Right lobe of liver (tissue), 6 donors: ENCODE measurements around the gene WDR1. TPM values are rescaled to one million over a fixed set of nuclear protein-coding genes. Genes with fewer than 3 reads are reported as not detected.

Experiments used
- ATAC-seq, 4 donors: fragments of 200-7000 bp; cut with Tn5 transposase; one replicate each; pipeline ENCODE4 v1.9.1; 2020; ENCODE audit warnings: mild to moderate bottlenecking in 4 of 4, moderate library complexity in 4 of 4
- DNase-seq, 3 donors: peaks; one replicate each; pipeline ENCODE4 v3.0.0-alpha.2; 2020
- H3K27ac ChIP-seq, 3 donors: fragments of 200-600 bp; one replicate each; pipeline ENCODE4 v1.8.0; 2022
- H3K27me3 ChIP-seq, 2 donors: fragments of 200-600 bp; one replicate each; pipeline ENCODE4 v1.8.0; 2022
- H3K36me3 ChIP-seq, 4 donors: fragments of 200-600 bp; sonication (generic) in 1 of 4; one replicate each; pipeline versions ENCODE4 v1.5.1 to v1.8.0; 2017 to 2022; ENCODE audit warnings: control low read depth in 1 of 4
- H3K4me1 ChIP-seq, 4 donors: fragments of 200-600 bp; sonication (generic) in 1 of 4; one replicate each; pipeline versions ENCODE4 v1.5.1 to v1.8.0; 2017 to 2022; ENCODE audit warnings: control low read depth in 1 of 4
- H3K4me3 ChIP-seq, 3 donors: fragments of 200-600 bp; one replicate each; pipeline ENCODE4 v1.8.0; 2022
- H3K9me3 ChIP-seq, 4 donors: fragments of 200-600 bp; sonication (generic) in 1 of 4; one replicate each; pipeline versions ENCODE4 v1.5.1 to v1.8.0; 2017 to 2022; ENCODE audit warnings: control low read depth in 1 of 4
- POLR2A ChIP-seq: fragments of 450-650 bp; IDR thresholded peaks from one replicate; pipeline ENCODE4 v1.6.1; 2017; ENCODE audit warnings: antibody characterized with exemption, mild to moderate bottlenecking
- WGBS: methylation state at CpG from one replicate; pipeline ENCODE4 v1.1.6; 2018; ENCODE audit warnings: low coverage, low lambda C conversion rate; ENCODE audit not compliant: insufficient coverage; ENCODE audit errors: missing lambda C conversion rate; 5-methylcytosine and 5-hydroxymethylcytosine counted together
- intact Hi-C, 2 donors: fragments of 100-400 bp; cut with DNase I; formaldehyde crosslinking; loops; one replicate each; pipeline versions ENCODE4 v1.11.2 to v1.14.1; 2022
- total RNA-seq, 6 experiments: library from RNA; depleted of rRNA in 2 of 6; stranded (reverse); fragments of >200 nt in 2 of 6; fragmentation: NEBNext Ultra II Directional in 3 of 6; extraction: Animal tissue kit (Norgen Biotek cat#: 25700) in 3 of 6; gene quantifications; one replicate each; pipeline versions ENCODE4 v1.1.0 to v1.2.4, GENCODE V29; 2016 to 2023
- TF ChIP-seq, protein P1 (sequence below), 4 donors: fragments of 200-600 bp in 3 of 4; fragments of 450-650 bp in 1 of 4; IDR thresholded peaks; one replicate each; pipeline versions ENCODE4 v1.5.1 to v1.8.0; 2016 to 2022; ENCODE audit warnings: antibody characterized with exemption in 4 of 4, mild to moderate bottlenecking in 2 of 4
- donor health status: DM: no; HTN: yes; CAD: no.
- donor health status: DM: no; HTN: no; CAD: no.
- donor health status: DM: no; HTN: no; CAD: no.
- donor health status: DM: no; HTN: yes; CAD: no.
- donor health status: DM: no; HTN: yes; CAD: no.

The WDR1 gene
- total RNA-seq, 6 experiments from 2014 or later: 65.1 to 149 (median 76.4) TPM

DNA sequence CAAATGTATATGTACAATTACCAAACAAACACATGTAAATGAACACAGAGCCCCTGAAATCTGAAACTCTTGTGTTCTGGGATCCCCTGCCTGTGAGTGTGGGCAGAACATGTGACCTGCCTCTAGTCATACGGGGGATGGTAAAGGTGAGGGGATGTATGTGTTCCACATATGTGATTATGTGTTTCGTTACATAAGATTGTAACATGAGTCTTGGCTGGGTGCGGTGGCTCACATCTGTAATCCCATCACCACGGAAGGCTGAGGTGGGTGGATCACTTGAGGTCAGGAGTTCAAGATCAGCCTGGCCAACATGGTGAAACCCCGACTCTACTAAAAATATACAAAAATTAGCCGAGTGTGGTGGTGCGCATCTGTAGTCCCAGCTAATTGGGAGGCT is 58.2 kb downstream of the WDR1 start:
- Histone ChIP-seq H3K27me3 (no peaks in the 10 kb centered on the region), H3K27ac (no peak overlapping the region), H3K4me3 (no peak overlapping the region), H3K36me3 (no peaks in the 10 kb centered on the region), H3K9me3 (no peaks in the 10 kb centered on the region), H3K4me1 (no peaks in the 10 kb centered on the region)
- no peak for TF ChIP-seq POLR2A
- TF ChIP-seq, protein P1, sequence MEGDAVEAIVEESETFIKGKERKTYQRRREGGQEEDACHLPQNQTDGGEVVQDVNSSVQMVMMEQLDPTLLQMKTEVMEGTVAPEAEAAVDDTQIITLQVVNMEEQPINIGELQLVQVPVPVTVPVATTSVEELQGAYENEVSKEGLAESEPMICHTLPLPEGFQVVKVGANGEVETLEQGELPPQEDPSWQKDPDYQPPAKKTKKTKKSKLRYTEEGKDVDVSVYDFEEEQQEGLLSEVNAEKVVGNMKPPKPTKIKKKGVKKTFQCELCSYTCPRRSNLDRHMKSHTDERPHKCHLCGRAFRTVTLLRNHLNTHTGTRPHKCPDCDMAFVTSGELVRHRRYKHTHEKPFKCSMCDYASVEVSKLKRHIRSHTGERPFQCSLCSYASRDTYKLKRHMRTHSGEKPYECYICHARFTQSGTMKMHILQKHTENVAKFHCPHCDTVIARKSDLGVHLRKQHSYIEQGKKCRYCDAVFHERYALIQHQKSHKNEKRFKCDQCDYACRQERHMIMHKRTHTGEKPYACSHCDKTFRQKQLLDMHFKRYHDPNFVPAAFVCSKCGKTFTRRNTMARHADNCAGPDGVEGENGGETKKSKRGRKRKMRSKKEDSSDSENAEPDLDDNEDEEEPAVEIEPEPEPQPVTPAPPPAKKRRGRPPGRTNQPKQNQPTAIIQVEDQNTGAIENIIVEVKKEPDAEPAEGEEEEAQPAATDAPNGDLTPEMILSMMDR (IDR thresholded peaks at IDR 0.05): no peak
- no peak for DNase-seq
- WGBS: 100% methylated on average over 4 of the region's 7 CpGs
- intact Hi-C loops: no loop called here
- no peak for ATAC-seq

DNA sequence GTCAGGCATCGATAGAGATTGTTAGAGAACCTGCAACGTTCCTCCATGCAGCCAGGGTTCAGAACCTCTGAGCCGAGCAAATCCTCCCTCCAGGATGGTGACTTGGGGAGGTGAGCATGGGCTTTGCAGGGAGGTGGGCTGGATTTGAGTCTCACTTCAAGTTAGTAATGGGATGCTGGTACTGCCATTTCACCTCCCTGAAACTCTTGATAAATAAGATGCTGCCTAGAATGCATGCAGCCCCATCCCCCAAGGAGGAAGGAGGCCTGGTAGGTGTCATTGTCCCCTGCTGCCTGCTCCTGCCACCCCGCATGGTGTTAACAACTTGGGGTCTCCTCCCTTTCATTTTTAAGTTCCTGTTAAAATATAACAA is 59.6 kb downstream of the WDR1 start:
- TF ChIP-seq, protein P1 (IDR thresholded peaks at IDR 0.05): no peak
- TF ChIP-seq POLR2A: no peak
- no peaks in the 10 kb centered on the region for H3K9me3 ChIP-seq
- DNase-seq (no peak), ATAC-seq (no peak)
- H3K36me3 ChIP-seq: no peaks in the 10 kb centered on the region
- no peak overlapping the region for H3K4me3 ChIP-seq
- H3K27ac ChIP-seq: no peak overlapping the region
- WGBS: 67% methylated on average over 1 of the region's 4 CpGs
- intact Hi-C loops: no loop called here
- H3K27me3 ChIP-seq: no peaks in the 10 kb centered on the region
- H3K4me1 ChIP-seq: no peaks in the 10 kb centered on the region

DNA sequence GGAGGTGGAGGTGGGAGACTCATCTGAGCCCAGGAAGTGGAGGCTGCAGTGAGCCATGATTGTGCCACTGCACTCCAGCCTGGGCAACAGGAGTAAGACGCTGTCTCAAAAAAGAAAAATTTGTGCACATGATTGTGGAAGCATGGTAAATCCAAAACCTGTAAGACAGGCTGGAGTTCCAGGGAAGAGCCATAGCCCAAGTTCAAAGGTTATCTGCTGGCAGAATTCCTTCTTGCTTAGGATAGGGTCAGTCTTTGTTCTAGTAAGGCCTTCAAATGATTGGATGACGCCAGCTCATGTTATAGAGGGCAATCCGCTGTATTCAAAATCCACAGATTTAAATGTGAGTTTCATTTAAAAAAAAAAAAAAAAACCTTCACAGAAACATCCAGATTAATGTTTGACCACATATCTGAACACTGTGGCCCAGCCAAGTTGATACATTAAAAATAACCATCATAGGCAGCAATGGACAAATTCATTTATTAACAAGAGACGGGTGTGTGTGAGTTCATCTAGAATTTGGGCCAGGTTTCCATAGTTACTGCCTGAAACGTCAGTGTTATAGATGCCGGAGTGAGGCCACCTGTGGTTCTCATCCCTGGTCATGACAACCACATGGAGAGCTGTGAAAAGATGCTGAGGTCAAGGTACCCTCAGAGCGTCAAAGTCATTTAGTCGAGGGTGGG is 60.1 kb downstream of the WDR1 start:
- no peak overlapping the region for H3K27ac ChIP-seq
- H3K27me3 ChIP-seq: no peaks in the 10 kb centered on the region
- no peak overlapping the region for H3K4me3 ChIP-seq
- intact Hi-C loops: no loop called here
- ATAC-seq: no peak
- no peaks in the 10 kb centered on the region for H3K9me3 ChIP-seq
- TF ChIP-seq, protein P1 (IDR thresholded peaks at IDR 0.05): no peak
- no peak for TF ChIP-seq POLR2A
- 79% methylated on average over 6 of the region's 8 CpGs for WGBS
- H3K4me1 ChIP-seq: no peaks in the 10 kb centered on the region
- DNase-seq: no peak
- H3K36me3 ChIP-seq: no peaks in the 10 kb centered on the region

DNA sequence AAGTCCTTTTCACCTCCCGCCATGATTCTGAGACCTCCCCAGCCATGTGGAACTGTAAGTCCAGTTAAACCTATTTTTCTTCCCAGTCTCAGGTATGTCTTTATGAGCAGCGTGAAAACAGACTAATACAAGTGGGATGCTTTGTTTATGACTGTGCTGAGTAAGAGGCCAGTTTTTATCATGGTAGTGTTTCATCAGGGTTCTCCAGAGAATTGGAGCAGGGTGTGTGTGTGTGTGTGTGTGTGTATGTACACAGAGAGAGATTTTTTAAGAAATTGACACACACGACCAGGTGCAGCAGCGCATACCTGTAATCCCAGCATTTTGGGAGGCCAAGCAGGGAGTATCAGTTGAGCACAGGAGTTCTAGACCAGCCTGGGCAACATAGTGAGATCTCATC is 60.7 kb downstream of the WDR1 start:
- DNase-seq: no peak
- no peak for TF ChIP-seq POLR2A
- Histone ChIP-seq H3K36me3 (no peaks in the 10 kb centered on the region), H3K4me3 (no peak overlapping the region), H3K27me3 (no peaks in the 10 kb centered on the region), H3K27ac (no peak overlapping the region), H3K4me1 (no peaks in the 10 kb centered on the region), H3K9me3 (no peaks in the 10 kb centered on the region)
- intact Hi-C loops: no loop called here
- no peak for ATAC-seq
- 87% methylated on average over 3 of the region's 4 CpGs for WGBS

DNA sequence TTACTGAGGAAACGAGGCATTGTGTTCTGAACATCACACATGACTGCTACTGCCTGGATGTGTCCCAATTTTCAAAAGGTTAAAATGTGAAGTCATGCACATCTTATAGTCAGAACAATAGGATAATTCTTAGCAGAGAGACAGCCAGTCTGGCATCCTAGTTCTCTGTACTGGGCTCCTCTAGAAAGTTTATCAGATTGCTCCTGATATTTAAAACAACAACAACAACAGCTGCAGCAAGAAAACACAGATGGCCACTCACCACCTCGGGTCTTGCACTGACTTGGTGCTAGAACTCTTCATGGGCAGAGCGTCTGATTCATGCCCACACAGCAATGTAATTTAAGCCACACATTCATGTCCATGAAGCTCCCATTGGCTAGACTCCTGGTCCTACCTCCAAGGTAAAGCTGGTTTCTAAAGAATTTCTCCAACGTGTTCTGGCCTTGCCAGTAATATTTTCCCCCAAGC is 62.0 kb downstream of the WDR1 start:
- no peaks in the 10 kb centered on the region for H3K9me3 ChIP-seq
- DNase-seq: no peak
- no peak overlapping the region for H3K27ac ChIP-seq
- WGBS: 42% methylated on average over 2 of the region's 4 CpGs
- H3K27me3 ChIP-seq: no peaks in the 10 kb centered on the region
- no peaks in the 10 kb centered on the region for H3K36me3 ChIP-seq
- no peak for TF ChIP-seq POLR2A
- TF ChIP-seq, protein P1 (IDR thresholded peaks at IDR 0.05): no peak
- H3K4me3 ChIP-seq: no peak overlapping the region
- peak in 3 of 4 donors; percentile 23 to 56 (median 27) for ATAC-seq
- H3K4me1 ChIP-seq: no peaks in the 10 kb centered on the region
- intact Hi-C loops: no loop called here
